ENCODE data around the gene MYCN.

The MYCN gene

DNA sequence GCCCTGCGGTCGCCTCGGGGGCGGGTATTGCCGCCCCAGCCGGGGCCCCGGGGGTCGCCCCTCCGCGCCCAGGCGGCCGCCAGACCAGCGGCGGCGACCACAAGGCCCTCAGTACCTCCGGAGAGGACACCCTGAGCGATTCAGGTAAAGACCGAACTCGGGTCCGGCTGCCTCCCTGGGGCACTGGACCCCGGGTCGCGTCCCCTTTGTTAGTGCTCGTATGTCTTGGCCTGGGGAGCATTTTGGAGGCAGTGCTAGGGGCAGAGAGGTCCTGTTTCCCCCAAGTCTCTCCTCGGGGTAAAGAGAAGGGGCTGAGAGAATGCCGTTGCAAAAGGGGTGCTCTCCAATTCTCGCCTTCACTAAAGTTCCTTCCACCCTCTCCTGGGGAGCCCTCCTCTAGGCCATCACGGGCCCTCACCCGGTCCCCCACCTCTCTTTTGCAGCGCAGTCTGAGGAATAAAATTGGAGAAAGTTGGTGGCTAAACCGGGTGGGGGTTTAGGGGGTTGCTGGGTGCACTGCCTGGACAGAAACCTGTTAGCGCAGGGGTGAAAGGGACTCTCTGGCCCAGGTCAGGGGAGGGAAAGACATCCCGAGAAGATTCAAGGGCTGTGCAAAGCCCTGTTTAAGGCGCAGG, 2.5 kb downstream of the MYCN start:
- no peak for TF ChIP-seq CTCF (IDR thresholded peaks at IDR 0.05; ENCODE audit: insufficient read depth, missing control alignments)
- no peak for DNase-seq (ENCODE audit: insufficient read length, low spot score)

DNA sequence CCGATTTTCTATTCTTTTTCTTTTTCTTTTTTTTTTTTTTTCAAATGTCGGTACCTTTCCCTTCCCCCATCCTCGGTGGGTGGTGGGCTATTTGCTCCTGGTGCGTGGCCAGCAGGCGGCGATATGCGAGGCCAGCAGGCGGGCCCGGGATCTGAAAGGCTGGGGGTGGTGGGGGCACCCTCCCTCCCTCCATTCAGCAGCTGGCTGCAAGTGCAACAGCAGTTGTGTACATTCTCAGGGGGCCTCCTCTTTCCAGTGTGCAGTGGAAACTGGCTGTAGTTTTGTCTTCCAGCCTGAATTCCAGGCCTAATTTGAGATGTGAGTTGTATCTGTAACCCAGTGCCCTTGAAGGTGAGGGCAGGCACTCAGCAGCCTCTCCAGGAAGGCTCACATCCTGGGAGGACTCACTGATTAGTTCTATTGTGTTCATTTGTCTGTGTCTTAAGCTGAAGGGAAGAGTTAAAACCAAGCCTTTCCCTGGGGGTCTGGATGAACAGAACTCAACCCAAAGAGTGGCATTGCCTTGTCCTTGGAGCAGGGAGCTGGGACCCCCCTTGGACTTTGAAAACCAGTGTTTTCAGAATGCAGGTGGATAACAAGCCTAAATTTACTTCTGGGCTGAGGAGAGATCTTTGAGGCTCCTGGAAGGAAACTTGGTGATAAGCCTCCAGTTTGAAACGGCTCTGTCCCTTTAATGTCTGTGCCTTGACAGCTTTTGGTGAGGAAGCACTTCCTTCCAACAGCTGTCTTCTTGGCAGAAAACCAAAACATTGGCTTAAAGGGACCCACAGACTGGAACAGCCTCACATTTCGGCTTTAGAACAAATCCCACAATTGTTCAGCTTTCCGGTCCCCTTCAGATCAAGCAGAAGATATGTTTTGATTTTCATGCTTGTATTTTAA, 3.3 kb downstream of the MYCN start:
- FAIRE-seq (peak; percentile 25), DNase-seq (ENCODE audit: insufficient read length, low spot score) (peak; percentile 60)
- peak; percentile 54 for TF ChIP-seq CTCF (IDR thresholded peaks at IDR 0.05; ENCODE audit: insufficient read depth, missing control alignments)

More for the DNA sequence above, 2.5 kb downstream of the MYCN start:
- FAIRE-seq, result no peak

GRCh38 chr2:15944325-15945017, 4.1 kb downstream of the MYCN start:
- peak; percentile 40 for DNase-seq (ENCODE audit: insufficient read length, low spot score)
- TF ChIP-seq CTCF (IDR thresholded peaks at IDR 0.05; ENCODE audit: insufficient read depth, missing control alignments), result no peak
- peak; percentile 82 for FAIRE-seq

DNA sequence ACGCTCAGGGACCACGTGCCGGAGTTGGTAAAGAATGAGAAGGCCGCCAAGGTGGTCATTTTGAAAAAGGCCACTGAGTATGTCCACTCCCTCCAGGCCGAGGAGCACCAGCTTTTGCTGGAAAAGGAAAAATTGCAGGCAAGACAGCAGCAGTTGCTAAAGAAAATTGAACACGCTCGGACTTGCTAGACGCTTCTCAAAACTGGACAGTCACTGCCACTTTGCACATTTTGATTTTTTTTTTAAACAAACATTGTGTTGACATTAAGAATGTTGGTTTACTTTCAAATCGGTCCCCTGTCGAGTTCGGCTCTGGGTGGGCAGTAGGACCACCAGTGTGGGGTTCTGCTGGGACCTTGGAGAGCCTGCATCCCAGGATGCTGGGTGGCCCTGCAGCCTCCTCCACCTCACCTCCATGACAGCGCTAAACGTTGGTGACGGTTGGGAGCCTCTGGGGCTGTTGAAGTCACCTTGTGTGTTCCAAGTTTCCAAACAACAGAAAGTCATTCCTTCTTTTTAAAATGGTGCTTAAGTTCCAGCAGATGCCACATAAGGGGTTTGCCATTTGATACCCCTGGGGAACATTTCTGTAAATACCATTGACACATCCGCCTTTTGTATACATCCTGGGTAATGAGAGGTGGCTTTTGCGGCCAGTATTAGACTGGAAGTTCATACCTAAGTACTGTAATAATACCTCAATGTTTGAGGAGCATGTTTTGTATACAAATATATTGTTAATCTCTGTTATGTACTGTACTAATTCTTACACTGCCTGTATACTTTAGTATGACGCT, 5.8 kb downstream of the MYCN start:
- TF ChIP-seq CTCF (IDR thresholded peaks at IDR 0.05; ENCODE audit: insufficient read depth, missing control alignments), result no peak
- FAIRE-seq (no peak), DNase-seq (ENCODE audit: insufficient read length, low spot score) (no peak)

DNA sequence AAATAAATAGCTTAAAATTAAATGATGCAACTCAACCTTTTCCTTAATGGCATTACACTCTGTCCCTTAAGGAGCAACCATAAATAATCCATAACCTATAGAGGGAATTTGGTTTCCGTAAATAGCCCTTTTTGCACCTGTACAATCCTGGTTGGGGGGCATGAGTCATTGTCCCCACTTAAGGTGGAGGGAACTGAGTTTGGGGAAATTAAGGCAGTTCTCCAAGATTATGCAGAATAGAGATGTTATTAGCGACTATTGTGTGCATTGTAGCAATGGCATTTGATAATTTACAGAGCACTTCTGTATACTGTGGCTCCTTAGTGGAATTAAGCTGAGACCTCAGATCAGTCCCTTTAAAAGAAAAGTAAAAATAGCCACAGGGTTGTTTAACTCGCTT, 6.6 kb downstream of the MYCN start:
- TF ChIP-seq CTCF (IDR thresholded peaks at IDR 0.05; ENCODE audit: insufficient read depth, missing control alignments), result no peak
- FAIRE-seq, result no peak
- DNase-seq (ENCODE audit: insufficient read length, low spot score), result no peak

GRCh38 chr2:15947431-15947830, 7.1 kb downstream of the MYCN start:
- no peak for DNase-seq (ENCODE audit: insufficient read length, low spot score)
- no peak for TF ChIP-seq CTCF (IDR thresholded peaks at IDR 0.05; ENCODE audit: insufficient read depth, missing control alignments)
- no peak for FAIRE-seq
